Measurements from ENCODE around the gene NRG3.

NRG3 gene

DNA sequence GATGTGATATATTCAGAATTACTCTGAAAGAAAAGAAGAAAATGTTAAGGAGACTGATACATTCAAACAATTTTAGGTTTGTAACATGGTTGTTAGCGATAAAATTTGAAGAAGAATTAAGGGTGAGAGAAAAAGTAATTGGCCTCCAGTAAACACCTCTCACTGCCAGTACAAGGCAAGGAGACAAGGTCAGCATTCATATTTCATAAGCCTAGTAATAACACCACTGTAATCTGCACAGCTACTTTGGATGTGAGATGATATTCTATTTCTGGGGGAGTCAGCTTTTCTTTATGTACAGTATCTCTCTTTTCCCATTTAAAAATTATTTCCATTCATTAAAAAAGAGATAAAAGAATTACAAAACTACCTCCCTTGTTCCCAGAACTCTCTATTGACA, 621.1 kb downstream of the NRG3 start:
- Histone ChIP-seq H3K36me3 (no peaks in the 10 kb centered on the region), H3K27ac (no peak overlapping the region), H3K27me3 (no peaks in the 10 kb centered on the region), H3K9me3 (no peaks in the 10 kb centered on the region), H3K4me3 (no peak overlapping the region), H3K4me1 (no peaks in the 10 kb centered on the region)
- TF ChIP-seq CTCF (IDR thresholded peaks at IDR 0.05): no peak
- intact Hi-C loops (cut with DNase I; ENCODE audit: low total_unique reads): no loop called here
- no peak for DNase-seq

DNA sequence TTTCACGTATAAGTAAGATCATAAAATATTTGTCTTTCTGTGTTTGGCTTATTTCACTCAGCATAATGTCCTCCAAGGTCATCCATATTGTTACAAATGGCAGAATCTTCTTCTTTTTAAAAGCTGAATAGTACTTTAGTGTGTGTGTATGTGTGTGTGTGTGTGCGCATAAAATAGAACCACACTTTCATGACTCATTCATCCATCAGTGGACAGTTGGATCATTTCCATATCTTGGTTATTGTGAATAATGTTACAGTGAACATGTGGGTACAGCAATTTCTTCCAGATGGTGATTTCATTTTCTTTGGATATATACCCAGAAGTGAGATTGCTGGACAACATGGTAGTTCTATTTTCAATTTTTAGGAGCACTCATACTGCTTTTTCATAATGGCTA, 622.4 kb downstream of the NRG3 start:
- Histone ChIP-seq H3K4me1 (no peaks in the 10 kb centered on the region), H3K36me3 (no peaks in the 10 kb centered on the region), H3K9me3 (no peaks in the 10 kb centered on the region), H3K27me3 (no peaks in the 10 kb centered on the region), H3K4me3 (no peak overlapping the region), H3K27ac (no peak overlapping the region)
- no peak for TF ChIP-seq CTCF (IDR thresholded peaks at IDR 0.05)
- intact Hi-C loops (cut with DNase I; ENCODE audit: low total_unique reads): no loop called here
- DNase-seq: no peak

DNA sequence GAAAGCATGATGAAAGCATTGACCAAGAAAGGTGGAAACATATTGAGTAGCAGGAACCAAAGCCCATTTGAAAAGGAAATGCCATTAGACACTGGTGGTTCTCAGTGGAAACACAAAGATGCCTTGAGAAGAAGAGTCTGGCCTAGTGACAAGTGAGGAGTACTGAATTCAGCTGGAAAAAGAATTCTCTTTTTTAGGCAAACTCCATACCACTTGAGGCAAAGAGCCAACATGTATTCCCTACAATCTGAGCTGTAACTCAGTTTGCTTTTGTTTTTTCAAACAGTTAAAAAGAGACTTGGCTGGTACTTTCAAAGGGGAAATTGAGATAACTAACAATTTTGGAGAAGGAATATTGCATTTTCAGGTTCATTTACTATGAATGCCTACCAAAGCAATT, 624.0 kb downstream of the NRG3 start:
- TF ChIP-seq CTCF (IDR thresholded peaks at IDR 0.05): no peak
- no peaks in the 10 kb centered on the region for H3K27me3 ChIP-seq
- no peaks in the 10 kb centered on the region for H3K36me3 ChIP-seq
- H3K4me3 ChIP-seq: no peak overlapping the region
- no peak overlapping the region for H3K27ac ChIP-seq
- H3K4me1 ChIP-seq: no peaks in the 10 kb centered on the region
- H3K9me3 ChIP-seq: no peaks in the 10 kb centered on the region
- intact Hi-C loops (cut with DNase I; ENCODE audit: low total_unique reads): no loop called here
- no peak for DNase-seq

GRCh38 chr10:82505009-82505408, 630.0 kb downstream of the NRG3 start:
- H3K27ac ChIP-seq: no peak overlapping the region
- no peaks in the 10 kb centered on the region for H3K9me3 ChIP-seq
- no peaks in the 10 kb centered on the region for H3K36me3 ChIP-seq
- no peaks in the 10 kb centered on the region for H3K4me1 ChIP-seq
- DNase-seq: no peak
- H3K4me3 ChIP-seq: no peak overlapping the region
- no peaks in the 10 kb centered on the region for H3K27me3 ChIP-seq
- no peak for TF ChIP-seq CTCF (IDR thresholded peaks at IDR 0.05)
- intact Hi-C loops (cut with DNase I; ENCODE audit: low total_unique reads): no loop called here

DNA sequence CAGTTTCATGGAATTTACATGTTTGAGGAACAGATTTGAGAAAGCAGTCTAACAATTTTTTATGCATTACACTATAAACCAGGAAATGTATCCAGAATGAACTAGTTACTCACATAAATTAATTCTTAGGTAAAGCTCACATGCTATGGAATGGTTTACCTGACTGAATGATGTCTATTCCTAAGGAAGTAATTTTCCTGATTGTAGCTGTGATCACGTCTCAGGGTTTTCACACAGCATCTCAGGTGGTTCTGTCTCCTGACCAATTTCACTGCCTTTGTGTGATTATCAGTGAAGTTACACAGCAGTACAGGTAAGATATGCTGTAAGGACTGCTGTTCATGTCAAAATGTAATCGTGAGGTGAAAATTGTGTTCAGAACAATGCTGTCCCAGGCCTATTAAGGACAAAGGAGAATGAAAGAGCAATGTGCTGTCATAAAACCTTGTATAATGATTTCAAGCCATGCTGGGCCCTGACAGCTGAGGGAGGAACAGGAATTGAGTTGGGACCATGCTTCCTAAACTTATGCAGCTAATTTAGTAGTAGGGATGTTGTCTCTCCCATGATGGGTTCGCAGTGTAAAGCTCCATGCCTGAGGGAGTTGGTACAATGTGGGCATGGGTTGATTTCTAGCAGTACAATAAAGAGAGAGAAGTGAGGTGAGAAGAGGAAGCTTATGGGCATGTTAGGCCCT, 631.8 kb downstream of the NRG3 start:
- Histone ChIP-seq H3K36me3 (no peaks in the 10 kb centered on the region), H3K4me1 (no peaks in the 10 kb centered on the region), H3K4me3 (no peak overlapping the region), H3K27ac (no peak overlapping the region), H3K9me3 (no peaks in the 10 kb centered on the region), H3K27me3 (no peaks in the 10 kb centered on the region)
- no peak for DNase-seq
- intact Hi-C loops (cut with DNase I; ENCODE audit: low total_unique reads): no loop called here
- TF ChIP-seq CTCF (IDR thresholded peaks at IDR 0.05): no peak

- peaks cover 0 to 6% (median 0%) of the 10 kb centered on the region in 4 donors for H3K4me1 ChIP-seq
- H3K36me3 ChIP-seq: no peaks in the 10 kb centered on the region
- no peak for TF ChIP-seq CTCF (IDR thresholded peaks at IDR 0.05)
- H3K4me3 ChIP-seq: no peak overlapping the region
- H3K27ac ChIP-seq: no peak overlapping the region
- H3K27me3 ChIP-seq: no peaks in the 10 kb centered on the region
- no peak for DNase-seq
- no peaks in the 10 kb centered on the region for H3K9me3 ChIP-seq
- intact Hi-C loops (cut with DNase I; ENCODE audit: low total_unique reads): no loop called here
Observed at GRCh38 chr10:82515256-82515655, 640.3 kb downstream of the NRG3 start.

Data from tibial artery (tissue), 4 donors.